Muscle layer of duodenum (tissue), 2 donors: ENCODE measurements around the gene LONRF3.
"Not testable (repeated sequence)": the region's sequence is repeated elsewhere in the genome, so short reads cannot be mapped to it uniquely, and the experiment has no call there.

Source experiments
- H3K27ac ChIP-seq: one replicate; pipeline ENCODE4 v1.7.0; 2013; ENCODE audit warnings: mild to moderate bottlenecking, low read length
- H3K27me3 ChIP-seq: one replicate; pipeline ENCODE4 v1.7.0; 2013; ENCODE audit warnings: low read depth, mild to moderate bottlenecking, control low read depth, low read length
- H3K36me3 ChIP-seq, 2 donors: one replicate each; pipeline ENCODE4 v1.7.0; 2013; ENCODE audit warnings: low read length in 2 of 2, control low read depth in 1 of 2, mild to moderate bottlenecking in 1 of 2; ENCODE audit not compliant: insufficient read depth in 2 of 2, control insufficient read depth in 1 of 2
- H3K4me1 ChIP-seq, 2 donors: one replicate each; pipeline ENCODE4 v1.7.0; 2013; ENCODE audit warnings: low read length in 2 of 2, mild to moderate bottlenecking in 2 of 2, control low read depth in 1 of 2, moderate library complexity in 1 of 2; ENCODE audit not compliant: insufficient read depth in 2 of 2, control insufficient read depth in 1 of 2
- H3K4me3 ChIP-seq, 2 donors: one replicate each; pipeline ENCODE4 v1.7.0; 2013; ENCODE audit warnings: low read length in 2 of 2, low read depth in 1 of 2, mild to moderate bottlenecking in 1 of 2
- H3K9me3 ChIP-seq, 2 donors: one replicate each; pipeline ENCODE4 v1.7.0; 2013; ENCODE audit warnings: low read length in 2 of 2, control low read depth in 1 of 2, mild to moderate bottlenecking in 1 of 2; ENCODE audit not compliant: control insufficient read depth in 1 of 2
- donor health status: healthy.

LONRF3 gene

GRCh38 chrX:119015407-119016237 is 41.2 kb downstream of the LONRF3 start:
- H3K27ac ChIP-seq = no peak overlapping the region

GRCh38 chrX:119017077-119017476 is 42.7 kb downstream of the LONRF3 start:
- Histone ChIP-seq H3K4me3 (no peak overlapping the region), H3K4me1 (no peaks in the 10 kb centered on the region), H3K27ac (no peak overlapping the region), H3K9me3 (no peaks in the 10 kb centered on the region), H3K36me3 (peaks cover 13 to 17% of the 10 kb centered on the region in 2 donors), H3K27me3 (no peaks in the 10 kb centered on the region)

More at GRCh38 chrX:119015407-119016237, 41.2 kb downstream of the LONRF3 start:
- no peak overlapping the region for H3K4me3 ChIP-seq
- no peaks in the 10 kb centered on the region for H3K9me3 ChIP-seq
- H3K4me1 ChIP-seq = no peaks in the 10 kb centered on the region
- H3K36me3 ChIP-seq = peaks cover 20 to 24% of the 10 kb centered on the region in 2 donors
- no peaks in the 10 kb centered on the region for H3K27me3 ChIP-seq

- Histone ChIP-seq H3K4me3 (no peak overlapping the region), H3K9me3 (no peaks in the 10 kb centered on the region), H3K4me1 (no peaks in the 10 kb centered on the region), H3K27ac (no peak overlapping the region), H3K27me3 (no peaks in the 10 kb centered on the region), H3K36me3 (no peaks in the 10 kb centered on the region)
Observed at GRCh38 chrX:119025900-119026299, 51.5 kb downstream of the LONRF3 start.

GRCh38 chrX:119026344-119026743 is 51.9 kb downstream of the LONRF3 start:
- not testable (repeated sequence) for H3K36me3 ChIP-seq, H3K27me3 ChIP-seq, H3K27ac ChIP-seq, H3K9me3 ChIP-seq, H3K4me1 ChIP-seq, H3K4me3 ChIP-seq

- not testable (repeated sequence) for H3K27me3 ChIP-seq, H3K9me3 ChIP-seq, H3K4me3 ChIP-seq, H3K4me1 ChIP-seq, H3K27ac ChIP-seq, H3K36me3 ChIP-seq
Observed at GRCh38 chrX:119027960-119028732, 53.7 kb downstream of the LONRF3 start.

- H3K27me3 ChIP-seq = no peaks in the 10 kb centered on the region
- no peaks in the 10 kb centered on the region for H3K4me1 ChIP-seq
- no peaks in the 10 kb centered on the region for H3K36me3 ChIP-seq
- no peak overlapping the region for H3K27ac ChIP-seq
- H3K4me3 ChIP-seq = no peak overlapping the region
- H3K9me3 ChIP-seq = no peaks in the 10 kb centered on the region
Observed at GRCh38 chrX:119028733-119029330, 54.4 kb downstream of the LONRF3 start.

GRCh38 chrX:119029656-119030055 is 55.2 kb downstream of the LONRF3 start:
- H3K27me3 ChIP-seq, H3K4me1 ChIP-seq, H3K4me3 ChIP-seq, H3K36me3 ChIP-seq, H3K27ac ChIP-seq, H3K9me3 ChIP-seq: not testable (repeated sequence)

GRCh38 chrX:119030990-119031389 is 56.6 kb downstream of the LONRF3 start:
- H3K4me3 ChIP-seq = no peak overlapping the region

GRCh38 chrX:119036107-119037029 is 62.0 kb downstream of the LONRF3 start:
- no peaks in the 10 kb centered on the region for H3K36me3 ChIP-seq
- H3K4me1 ChIP-seq = no peaks in the 10 kb centered on the region
- H3K27me3 ChIP-seq = no peaks in the 10 kb centered on the region
- H3K4me3 ChIP-seq = no peak overlapping the region
- no peak overlapping the region for H3K27ac ChIP-seq
- no peaks in the 10 kb centered on the region for H3K9me3 ChIP-seq

More at GRCh38 chrX:119030990-119031389, 56.6 kb downstream of the LONRF3 start:
- H3K9me3 ChIP-seq = no peaks in the 10 kb centered on the region
- no peaks in the 10 kb centered on the region for H3K27me3 ChIP-seq
- no peaks in the 10 kb centered on the region for H3K4me1 ChIP-seq
- H3K36me3 ChIP-seq = no peaks in the 10 kb centered on the region
- no peak overlapping the region for H3K27ac ChIP-seq

- Histone ChIP-seq H3K4me1 (no peaks in the 10 kb centered on the region), H3K27me3 (no peaks in the 10 kb centered on the region), H3K4me3 (no peak overlapping the region), H3K36me3 (no peaks in the 10 kb centered on the region), H3K9me3 (no peaks in the 10 kb centered on the region), H3K27ac (no peak overlapping the region)
Observed at GRCh38 chrX:119040432-119040831, 66.0 kb downstream of the LONRF3 start.
